Measurements from ENCODE around the gene GET3.

GET3 gene

DNA sequence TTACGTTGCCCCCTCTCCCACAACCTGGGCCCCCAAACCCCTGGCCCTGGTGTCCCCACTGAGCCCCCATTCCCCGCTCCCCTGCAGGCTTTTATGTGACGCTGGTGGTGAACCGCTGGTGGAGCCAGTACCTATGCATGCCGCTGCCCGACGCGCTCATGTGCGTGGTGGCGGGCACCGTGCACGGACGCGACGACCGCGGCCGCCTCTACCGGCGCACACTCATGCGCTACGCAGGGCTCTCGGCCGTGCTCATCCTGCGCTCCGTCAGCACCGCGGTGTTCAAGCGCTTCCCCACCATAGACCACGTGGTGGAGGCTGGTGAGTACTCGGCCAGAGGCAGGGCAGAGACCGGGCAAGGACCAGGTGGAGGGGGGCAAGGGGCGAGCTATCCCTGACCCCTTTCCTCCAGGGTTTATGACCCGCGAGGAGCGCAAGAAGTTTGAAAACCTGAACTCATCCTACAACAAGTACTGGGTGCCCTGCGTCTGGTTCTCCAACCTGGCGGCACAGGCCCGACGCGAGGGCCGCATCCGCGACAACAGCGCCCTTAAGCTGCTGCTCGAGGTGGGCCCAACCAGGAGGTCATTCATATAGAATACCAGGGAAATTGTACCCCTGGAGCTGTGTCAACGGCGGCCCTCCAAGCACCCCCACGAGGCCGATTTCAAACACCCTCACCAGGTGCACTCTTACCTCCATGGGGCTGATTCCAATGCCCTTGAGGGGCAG, 17.3 kb downstream of the GET3 start:
- DNase-seq = no peak

GRCh38 chr19:12756150-12756883, 19.0 kb downstream of the GET3 start:
- no peak for DNase-seq

- no peak for DNase-seq
Observed at GRCh38 chr19:12757544-12758274, 20.4 kb downstream of the GET3 start.

- DNase-seq = no peak
Observed at GRCh38 chr19:12759686-12760085, 22.4 kb downstream of the GET3 start.

GRCh38 chr19:12763100-12763499, 25.8 kb downstream of the GET3 start:
- no peak for DNase-seq

GRCh38 chr19:12764698-12765097, 27.4 kb downstream of the GET3 start:
- no peak for DNase-seq

GRCh38 chr19:12766051-12766521, 28.8 kb downstream of the GET3 start:
- peak; percentile 69 for DNase-seq

DNA sequence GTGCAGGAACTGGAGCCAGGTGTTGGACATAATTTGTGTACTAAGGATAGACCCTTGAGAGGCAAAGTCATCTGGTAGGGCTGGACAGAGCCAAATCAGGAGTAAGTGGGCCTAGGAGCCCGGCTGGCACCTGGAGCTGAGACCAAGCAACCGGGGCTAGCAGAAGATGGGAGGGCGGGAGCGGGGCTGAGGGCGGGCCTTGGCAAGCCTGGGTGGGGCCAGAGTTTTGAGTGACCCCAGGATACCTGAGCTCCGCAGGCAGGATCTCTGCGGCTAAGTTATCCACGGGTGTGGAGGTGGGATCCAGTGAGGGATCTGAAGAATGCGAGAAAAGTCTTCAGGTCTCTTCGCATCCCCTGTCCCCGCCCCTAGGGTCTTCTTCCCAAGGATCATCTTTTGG, 29.9 kb downstream of the GET3 start:
- no peak for DNase-seq

- no peak for DNase-seq
Observed at GRCh38 chr19:12767666-12768065, 30.4 kb downstream of the GET3 start.

GRCh38 chr19:12769689-12770088, 32.4 kb downstream of the GET3 start:
- DNase-seq = no peak

DNA sequence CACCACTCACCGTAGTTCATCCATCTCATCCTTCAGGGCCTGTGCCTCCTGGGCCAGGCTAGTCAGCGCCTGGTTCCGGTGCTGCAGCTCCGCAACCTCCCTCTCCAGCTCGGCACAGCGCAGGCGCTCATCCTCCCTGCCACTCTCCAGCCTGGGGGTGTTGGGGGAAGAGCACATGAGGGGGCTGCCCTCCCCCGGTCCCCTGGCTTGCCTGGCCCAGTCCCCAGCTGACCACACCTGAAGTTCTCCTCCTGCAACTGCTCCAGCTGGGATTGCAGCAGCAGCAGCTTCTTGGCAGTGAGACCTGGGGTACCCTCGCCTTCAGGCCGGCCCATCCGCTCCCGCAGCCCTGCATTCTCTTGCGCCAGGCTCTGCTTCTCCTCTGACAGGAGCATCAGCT, 33.6 kb downstream of the GET3 start:
- no peak for DNase-seq

DNA sequence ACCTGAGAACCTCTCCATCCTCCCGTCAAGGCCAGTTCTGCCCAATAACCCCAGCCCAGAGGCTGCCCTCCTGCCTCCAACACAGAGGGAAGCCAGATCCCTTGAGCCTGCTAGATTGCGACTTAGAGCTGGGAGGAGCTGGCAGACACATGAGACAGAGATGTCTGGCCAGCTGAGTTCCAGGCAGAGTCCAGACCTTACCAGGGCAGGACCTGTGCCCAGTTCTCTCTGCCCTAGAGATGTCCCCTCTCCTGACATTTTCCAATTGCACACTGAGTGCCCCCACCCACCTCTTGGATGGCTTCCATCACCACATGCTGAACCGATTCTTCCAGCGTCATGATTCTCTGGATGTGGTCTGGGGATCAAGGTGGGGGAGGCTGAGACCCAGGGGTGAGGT, 35.0 kb downstream of the GET3 start:
- DNase-seq = no peak

GRCh38 chr19:12773571-12773970, 36.3 kb downstream of the GET3 start:
- no peak for DNase-seq

- DNase-seq = peak; percentile 84
Observed at GRCh38 chr19:12774588-12775555, 37.6 kb downstream of the GET3 start, which contains the start of gene HOOK2. HOOK2 (minus strand) TSS chr19:12775552; CDS start chr19:12775449, 103 bp downstream.

GRCh38 chr19:12777217-12778016, 40.1 kb downstream of the GET3 start:
- DNase-seq = peak; percentile 24

DNA sequence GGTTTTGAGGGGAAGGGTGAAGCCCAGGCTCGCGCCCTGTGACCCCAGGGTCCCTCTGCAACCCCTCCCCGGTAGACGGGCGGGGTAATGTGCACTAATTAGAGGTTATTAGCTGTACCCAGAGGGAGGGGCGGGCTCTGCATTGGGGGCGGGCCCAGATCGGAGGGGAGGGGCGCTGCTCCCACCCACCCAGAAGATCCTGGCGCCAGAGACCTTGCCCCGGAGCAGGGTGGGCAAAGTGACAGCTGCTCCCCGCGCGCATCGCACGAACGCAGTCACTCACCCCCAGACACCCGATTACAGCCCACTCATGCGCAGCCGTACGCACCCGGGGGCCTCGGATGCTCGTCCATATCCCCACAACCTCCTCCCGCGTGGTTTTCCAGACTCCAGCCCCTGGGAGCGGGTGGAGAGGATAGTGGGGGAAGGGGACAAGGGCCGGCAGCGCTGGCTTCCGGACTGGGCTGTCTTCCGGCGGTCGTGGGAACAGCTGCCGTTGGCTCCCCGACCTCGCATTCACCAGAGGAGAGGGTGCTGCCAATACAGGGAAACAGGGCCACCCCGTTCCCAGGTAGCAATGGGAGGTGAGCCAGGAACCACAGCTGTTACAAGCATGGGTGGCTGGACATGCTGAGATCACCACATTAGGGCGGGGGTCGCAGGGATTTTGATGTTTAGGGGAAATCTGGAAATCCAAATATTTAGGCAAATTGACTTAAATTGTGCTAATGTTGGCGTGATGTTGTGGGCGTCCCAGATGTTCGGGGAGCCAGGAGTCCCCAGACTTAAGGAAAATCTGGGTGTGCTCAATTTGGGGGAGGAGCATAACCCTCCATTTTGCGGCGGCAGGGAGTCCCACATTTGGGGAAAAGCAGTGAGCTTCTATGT, 41.0 kb downstream of the GET3 start:
- DNase-seq = no peak

DNA sequence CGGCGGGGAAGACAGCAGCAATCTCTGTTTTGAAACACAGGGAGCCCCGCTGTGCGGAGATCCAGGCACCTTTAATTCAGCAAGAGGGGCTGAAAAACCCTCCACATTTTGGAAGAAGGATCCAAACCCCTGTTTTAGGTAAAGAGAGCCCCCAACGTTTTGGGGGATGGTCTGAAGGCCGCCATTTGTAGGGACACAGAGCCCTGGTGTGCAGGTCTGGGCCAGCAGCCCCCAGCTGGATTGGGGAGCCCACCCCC, 41.5 kb downstream of the GET3 start:
- DNase-seq = no peak

- DNase-seq = no peak
Observed at GRCh38 chr19:12779162-12779993, 42.1 kb downstream of the GET3 start.

DNA sequence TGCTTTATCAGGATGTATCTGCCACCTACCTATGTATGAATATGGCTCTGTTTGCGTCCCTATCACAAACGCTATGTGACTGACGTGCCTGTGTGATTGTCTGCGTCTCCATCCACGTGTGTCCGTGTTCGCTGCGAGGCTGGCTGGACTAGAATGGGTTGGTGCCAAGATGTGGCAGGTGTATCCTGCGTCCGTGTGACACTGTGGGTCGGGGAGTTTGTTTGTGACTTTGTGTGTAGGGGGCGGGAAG, 44.8 kb downstream of the GET3 start:
- DNase-seq = no peak
